Measurements from ENCODE around the gene KNCN.

The KNCN gene

DNA sequence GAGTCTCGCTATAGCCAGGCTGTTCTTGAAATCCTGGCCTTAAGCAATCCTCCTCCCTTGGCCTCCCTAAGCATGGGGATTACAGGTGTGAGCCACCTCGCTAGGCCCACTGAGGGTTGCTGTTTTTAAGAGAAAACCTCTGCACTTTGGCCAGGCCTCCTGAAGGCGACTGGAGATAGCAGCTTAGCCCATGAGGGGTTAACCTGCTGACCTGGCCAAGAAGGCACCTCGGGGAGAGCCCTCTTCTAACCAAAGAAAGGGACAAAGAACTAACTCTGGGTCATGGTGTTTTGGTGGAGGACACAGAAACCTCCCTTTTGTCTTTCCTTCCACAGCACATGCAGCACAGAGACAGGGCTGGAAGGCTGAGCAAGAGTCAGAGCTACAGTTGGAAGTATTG, 17.7 kb upstream of the KNCN start:
- WGBS (ENCODE audit: extremely low coverage, insufficient coverage, insufficient read length): no CpG with 5 or more reads among the region's 4 CpGs

DNA sequence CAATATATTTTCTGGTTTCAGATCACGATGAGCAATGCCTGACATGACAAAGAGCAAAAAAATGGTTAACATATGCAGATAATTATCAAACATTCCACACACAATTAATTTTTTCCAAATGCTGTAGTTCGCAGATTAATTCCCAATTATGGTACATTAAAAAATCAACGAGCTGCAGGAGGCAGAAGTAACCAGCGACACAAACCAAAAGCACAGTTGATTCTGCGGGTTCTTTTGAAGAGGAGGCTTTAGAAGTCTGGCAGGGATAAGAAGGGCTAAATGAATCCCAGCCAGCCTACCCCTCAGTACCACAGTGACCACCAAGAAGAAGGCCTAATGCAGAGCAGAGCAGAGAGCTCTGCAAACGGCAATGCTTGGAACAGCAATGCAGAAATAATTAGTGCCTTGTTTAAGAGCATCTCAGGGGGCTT, 17.0 kb upstream of the KNCN start:
- Histone ChIP-seq H3K14ac (ENCODE audit: low read length) (no peak overlapping the region), H3K9ac (ENCODE audit: low read length) (no peak overlapping the region), H3K18ac (ENCODE audit: low read length) (no peak overlapping the region), H3K4me3 (ENCODE audit: low read depth, low read length) (no peak overlapping the region), H4K12ac (ENCODE audit: low read depth, low read length) (no peak overlapping the region), H2BK12ac (ENCODE audit: low read length) (no peak overlapping the region), H2AFZ (ENCODE audit: insufficient read depth, low read length, poor library complexity) (no peak overlapping the region), H2BK5ac (ENCODE audit: low read depth, low read length, poor library complexity) (no peak overlapping the region), H3K79me1 (ENCODE audit: low read length) (no peaks in the 10 kb centered on the region), H4K8ac (ENCODE audit: low read depth, low read length) (no peak overlapping the region), H3K4ac (ENCODE audit: low read depth, low read length) (no peak overlapping the region), H3K4me2 (ENCODE audit: low read length) (no peak overlapping the region), H3K27ac (ENCODE audit: low read depth, low read length) (no peak overlapping the region), H3K9me3 (ENCODE audit: insufficient read depth, low read depth, low read length) (no peaks in the 10 kb centered on the region), H3K4me1 (ENCODE audit: control insufficient read depth in 1 of 2, insufficient read depth in 2 of 2, low read length in 2 of 2) (no peaks in the 10 kb centered on the region), H3K36me3 (ENCODE audit: control insufficient read depth in 1 of 2, insufficient read depth in 2 of 2, low read length in 2 of 2) (peaks cover 22 to 26% of the 10 kb centered on the region in 2 experiments), H2AK5ac (ENCODE audit: low read length) (no peak overlapping the region), H2BK120ac (ENCODE audit: insufficient read depth, low read length, poor library complexity) (no peak overlapping the region), H3K23ac (ENCODE audit: low read length) (no peak overlapping the region), H4K91ac (ENCODE audit: low read depth, low read length) (no peak overlapping the region), H3K27me3 (ENCODE audit: insufficient read depth, low read length) (no peaks in the 10 kb centered on the region), H3K79me2 (ENCODE audit: control insufficient read depth, insufficient read depth, low read length, poor library complexity) (no peaks in the 10 kb centered on the region)
- WGBS (ENCODE audit: extremely low coverage, insufficient coverage, insufficient read length): no CpG with 5 or more reads among the region's 6 CpGs
- DNase-seq: no peak

More for the DNA sequence above, 17.7 kb upstream of the KNCN start:
- no peak overlapping the region for H2AFZ ChIP-seq (ENCODE audit: insufficient read depth, low read length, poor library complexity)
- no peak overlapping the region for H3K18ac ChIP-seq (ENCODE audit: low read length)
- no peak overlapping the region for H2AK5ac ChIP-seq (ENCODE audit: low read length)
- no peak for DNase-seq
- no peak overlapping the region for H3K4me3 ChIP-seq (ENCODE audit: low read depth, low read length)
- H3K79me1 ChIP-seq (ENCODE audit: low read length): no peaks in the 10 kb centered on the region
- H3K4ac ChIP-seq (ENCODE audit: low read depth, low read length): no peak overlapping the region
- peaks cover 21 to 25% of the 10 kb centered on the region in 2 experiments for H3K36me3 ChIP-seq (ENCODE audit: control insufficient read depth in 1 of 2, insufficient read depth in 2 of 2, low read length in 2 of 2)
- no peak overlapping the region for H3K14ac ChIP-seq (ENCODE audit: low read length)
- H3K27ac ChIP-seq (ENCODE audit: low read depth, low read length): no peak overlapping the region
- H3K27me3 ChIP-seq (ENCODE audit: insufficient read depth, low read length): no peaks in the 10 kb centered on the region
- no peak overlapping the region for H3K9ac ChIP-seq (ENCODE audit: low read length)
- H2BK5ac ChIP-seq (ENCODE audit: low read depth, low read length, poor library complexity): no peak overlapping the region
- H4K91ac ChIP-seq (ENCODE audit: low read depth, low read length): no peak overlapping the region
- H3K4me2 ChIP-seq (ENCODE audit: low read length): no peak overlapping the region
- no peak overlapping the region for H3K23ac ChIP-seq (ENCODE audit: low read length)
- H2BK120ac ChIP-seq (ENCODE audit: insufficient read depth, low read length, poor library complexity): no peak overlapping the region
- no peaks in the 10 kb centered on the region for H3K79me2 ChIP-seq (ENCODE audit: control insufficient read depth, insufficient read depth, low read length, poor library complexity)
- no peak overlapping the region for H4K8ac ChIP-seq (ENCODE audit: low read depth, low read length)
- no peaks in the 10 kb centered on the region for H3K9me3 ChIP-seq (ENCODE audit: insufficient read depth, low read depth, low read length)
- no peak overlapping the region for H4K12ac ChIP-seq (ENCODE audit: low read depth, low read length)
- no peaks in the 10 kb centered on the region for H3K4me1 ChIP-seq (ENCODE audit: control insufficient read depth in 1 of 2, insufficient read depth in 2 of 2, low read length in 2 of 2)
- H2BK12ac ChIP-seq (ENCODE audit: low read length): no peak overlapping the region

DNA sequence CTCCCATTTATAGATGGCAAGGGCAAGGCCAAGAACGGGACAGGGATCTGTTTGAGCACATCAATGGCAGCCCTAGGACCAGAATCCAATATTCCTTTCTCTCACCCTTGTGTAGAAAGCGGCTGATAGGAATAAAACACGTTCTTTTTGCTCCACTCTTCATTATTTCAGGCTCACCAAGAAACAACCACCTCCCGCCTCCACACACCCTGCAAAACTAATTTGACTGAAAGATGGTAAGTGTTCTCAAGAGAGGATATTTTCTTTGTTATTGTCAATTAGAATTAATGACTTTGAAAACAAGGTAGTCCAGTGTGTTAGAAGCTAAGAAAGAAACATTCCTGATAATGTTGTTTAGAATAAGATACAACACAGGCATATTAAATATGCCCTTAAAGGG, 11.9 kb upstream of the KNCN start:
- no peak overlapping the region for H3K4me2 ChIP-seq (ENCODE audit: low read length)
- H3K4ac ChIP-seq (ENCODE audit: low read depth, low read length): no peak overlapping the region
- H2BK12ac ChIP-seq (ENCODE audit: low read length): no peak overlapping the region
- no peak overlapping the region for H3K23ac ChIP-seq (ENCODE audit: low read length)
- no peak overlapping the region for H4K8ac ChIP-seq (ENCODE audit: low read depth, low read length)
- H3K18ac ChIP-seq (ENCODE audit: low read length): no peak overlapping the region
- H3K4me1 ChIP-seq (ENCODE audit: control insufficient read depth in 1 of 2, insufficient read depth in 2 of 2, low read length in 2 of 2): no peaks in the 10 kb centered on the region
- no peak overlapping the region for H3K9ac ChIP-seq (ENCODE audit: low read length)
- H3K14ac ChIP-seq (ENCODE audit: low read length): no peak overlapping the region
- no peak overlapping the region for H2AFZ ChIP-seq (ENCODE audit: insufficient read depth, low read length, poor library complexity)
- no peak overlapping the region for H2AK5ac ChIP-seq (ENCODE audit: low read length)
- H3K79me1 ChIP-seq (ENCODE audit: low read length): no peaks in the 10 kb centered on the region
- no peak for DNase-seq
- H2BK5ac ChIP-seq (ENCODE audit: low read depth, low read length, poor library complexity): no peak overlapping the region
- no CpG with 5 or more reads among the region's 4 CpGs for WGBS (ENCODE audit: extremely low coverage, insufficient coverage, insufficient read length)
- no peak overlapping the region for H3K27ac ChIP-seq (ENCODE audit: low read depth, low read length)
- H3K4me3 ChIP-seq (ENCODE audit: low read depth, low read length): no peak overlapping the region
- H2BK120ac ChIP-seq (ENCODE audit: insufficient read depth, low read length, poor library complexity): no peak overlapping the region
- H3K9me3 ChIP-seq (ENCODE audit: insufficient read depth, low read depth, low read length): no peaks in the 10 kb centered on the region
- H3K27me3 ChIP-seq (ENCODE audit: insufficient read depth, low read length): no peaks in the 10 kb centered on the region
- no peak overlapping the region for H4K91ac ChIP-seq (ENCODE audit: low read depth, low read length)
- H4K12ac ChIP-seq (ENCODE audit: low read depth, low read length): no peak overlapping the region
- H3K79me2 ChIP-seq (ENCODE audit: control insufficient read depth, insufficient read depth, low read length, poor library complexity): no peaks in the 10 kb centered on the region
- peaks cover 35 to 48% of the 10 kb centered on the region in 2 experiments for H3K36me3 ChIP-seq (ENCODE audit: control insufficient read depth in 1 of 2, insufficient read depth in 2 of 2, low read length in 2 of 2)

DNA sequence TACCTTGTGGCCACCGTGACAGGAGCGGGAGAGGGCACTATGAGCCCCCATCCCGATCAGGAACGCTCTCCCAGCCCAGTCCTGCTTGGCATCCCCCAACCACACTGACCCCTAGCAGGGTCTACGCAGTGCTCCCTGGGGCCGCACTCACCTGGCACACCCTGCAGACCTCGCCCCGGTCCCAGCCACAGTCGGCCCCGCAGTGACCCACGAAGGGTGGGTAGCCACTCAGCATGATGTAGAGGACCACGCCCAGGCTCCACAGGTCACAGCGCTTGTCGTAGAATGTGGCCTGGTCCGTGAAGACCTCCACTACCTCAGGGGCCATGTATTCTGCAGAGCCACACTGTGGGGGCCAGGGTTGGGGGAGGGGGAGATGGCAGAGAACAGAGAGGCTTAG, 11.1 kb upstream of the KNCN start:
- Histone ChIP-seq H3K9me3 (ENCODE audit: insufficient read depth, low read depth, low read length) (no peaks in the 10 kb centered on the region), H3K9ac (ENCODE audit: low read length) (no peak overlapping the region), H3K14ac (ENCODE audit: low read length) (no peak overlapping the region), H4K12ac (ENCODE audit: low read depth, low read length) (no peak overlapping the region), H3K4ac (ENCODE audit: low read depth, low read length) (no peak overlapping the region), H3K18ac (ENCODE audit: low read length) (no peak overlapping the region), H3K27me3 (ENCODE audit: insufficient read depth, low read length) (no peaks in the 10 kb centered on the region), H3K4me3 (ENCODE audit: low read depth, low read length) (no peak overlapping the region), H2BK120ac (ENCODE audit: insufficient read depth, low read length, poor library complexity) (no peak overlapping the region), H4K91ac (ENCODE audit: low read depth, low read length) (no peak overlapping the region), H3K4me2 (ENCODE audit: low read length) (no peak overlapping the region), H4K8ac (ENCODE audit: low read depth, low read length) (no peak overlapping the region), H3K27ac (ENCODE audit: low read depth, low read length) (no peak overlapping the region), H3K79me1 (ENCODE audit: low read length) (no peaks in the 10 kb centered on the region), H2AK5ac (ENCODE audit: low read length) (no peak overlapping the region), H3K36me3 (ENCODE audit: control insufficient read depth in 1 of 2, insufficient read depth in 2 of 2, low read length in 2 of 2) (peaks cover 34 to 47% of the 10 kb centered on the region in 2 experiments), H3K23ac (ENCODE audit: low read length) (no peak overlapping the region), H2BK12ac (ENCODE audit: low read length) (no peak overlapping the region), H3K4me1 (ENCODE audit: control insufficient read depth in 1 of 2, insufficient read depth in 2 of 2, low read length in 2 of 2) (no peaks in the 10 kb centered on the region), H3K79me2 (ENCODE audit: control insufficient read depth, insufficient read depth, low read length, poor library complexity) (no peaks in the 10 kb centered on the region), H2AFZ (ENCODE audit: insufficient read depth, low read length, poor library complexity) (no peak overlapping the region), H2BK5ac (ENCODE audit: low read depth, low read length, poor library complexity) (no peak overlapping the region)
- DNase-seq: no peak
- WGBS (ENCODE audit: extremely low coverage, insufficient coverage, insufficient read length): no CpG with 5 or more reads among the region's 15 CpGs
